HG03460 (cell line): ENCODE measurements around the gene NDUFV3.
"Not testable (repeated sequence)": the region's sequence is repeated elsewhere in the genome, so short reads cannot be mapped to it uniquely, and the experiment has no call there.

Experiments used
- ATAC-seq: cut with Tn5 transposase; IDR thresholded peaks from one replicate; pipeline ENCODE4 v1.9.1; 2021; ENCODE audit not compliant: unreplicated experiment

Gene NDUFV3

DNA sequence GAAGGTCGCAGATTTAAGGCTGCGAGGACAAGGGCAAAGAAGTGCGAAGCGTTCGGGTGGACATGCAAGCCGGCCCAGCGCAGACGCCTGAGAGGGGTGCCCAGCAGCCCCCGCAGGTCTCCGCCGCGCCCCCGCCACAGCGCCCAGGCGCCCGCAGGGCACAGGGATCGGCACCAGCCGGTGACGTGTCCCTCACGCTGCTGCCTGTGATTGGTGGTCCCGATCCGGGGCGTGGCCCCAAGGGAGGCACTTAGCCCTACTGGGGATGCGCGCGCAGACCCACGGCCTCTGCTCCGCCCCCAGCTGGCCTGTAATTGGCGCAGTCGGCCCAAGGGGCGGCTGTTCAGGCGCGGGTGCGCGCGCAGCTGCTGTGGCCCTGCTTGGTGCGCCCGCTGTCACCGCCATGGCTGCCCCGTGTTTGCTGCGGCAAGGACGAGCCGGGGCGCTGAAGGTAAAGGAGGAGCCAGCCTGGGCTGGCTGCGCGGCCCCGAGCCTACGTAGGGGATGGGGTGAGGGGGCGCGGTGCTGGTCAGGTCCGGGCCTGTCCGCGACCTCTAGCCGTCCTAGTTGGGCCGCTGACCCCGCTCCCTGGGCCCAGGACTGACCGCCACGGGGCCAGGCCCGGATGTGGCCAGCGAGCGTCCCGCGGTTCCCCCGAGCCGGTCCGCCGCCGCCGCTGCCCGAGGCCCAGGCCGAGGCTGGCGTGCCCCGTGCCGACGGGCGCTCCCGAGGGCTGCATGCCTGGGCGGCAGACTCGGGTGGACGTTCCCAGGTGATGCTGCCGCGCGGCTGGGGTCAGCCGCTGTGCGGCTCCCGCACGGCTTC, at the start of gene NDUFV3:
NDUFV3 (plus strand) TSS at position 379 of the 825 bp plus-strand sequence; CDS start at position 404, 25 bp downstream.
- peak; percentile 93 for ATAC-seq

DNA sequence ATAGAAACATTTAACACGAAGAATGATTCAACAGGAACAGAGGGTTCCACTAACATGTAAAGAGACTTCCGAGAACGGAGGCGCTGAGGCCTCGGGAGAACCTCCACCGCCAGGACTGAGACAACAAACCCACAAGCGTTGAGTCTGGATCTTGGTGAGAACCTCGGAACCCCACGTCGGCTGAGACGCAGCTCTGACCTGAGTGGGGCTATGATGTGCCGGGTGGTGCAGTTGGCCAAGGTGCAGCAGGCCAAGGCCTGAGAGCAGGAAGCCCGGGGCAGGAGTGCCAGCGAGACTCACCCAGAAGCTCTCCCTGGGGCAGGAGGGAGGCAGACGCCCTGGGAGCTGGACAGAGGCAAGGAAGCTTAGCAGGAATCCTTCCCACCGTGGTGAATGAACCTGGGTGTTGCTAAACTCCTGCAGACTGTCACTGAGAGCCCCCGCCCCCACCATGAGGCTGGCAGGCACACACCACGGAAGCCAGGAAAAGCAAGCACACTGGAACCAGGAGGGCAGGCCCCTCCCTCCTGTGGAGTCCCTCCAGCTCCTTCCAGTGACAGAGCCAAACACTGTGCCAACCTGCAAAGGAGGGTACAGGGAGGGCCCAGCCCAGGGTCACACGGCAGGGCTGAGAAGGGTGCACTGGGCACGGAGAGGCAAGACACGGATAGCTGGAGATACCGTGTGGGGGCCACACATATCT, 48.5 kb upstream of the NDUFV3 start:
- ATAC-seq: no peak

DNA sequence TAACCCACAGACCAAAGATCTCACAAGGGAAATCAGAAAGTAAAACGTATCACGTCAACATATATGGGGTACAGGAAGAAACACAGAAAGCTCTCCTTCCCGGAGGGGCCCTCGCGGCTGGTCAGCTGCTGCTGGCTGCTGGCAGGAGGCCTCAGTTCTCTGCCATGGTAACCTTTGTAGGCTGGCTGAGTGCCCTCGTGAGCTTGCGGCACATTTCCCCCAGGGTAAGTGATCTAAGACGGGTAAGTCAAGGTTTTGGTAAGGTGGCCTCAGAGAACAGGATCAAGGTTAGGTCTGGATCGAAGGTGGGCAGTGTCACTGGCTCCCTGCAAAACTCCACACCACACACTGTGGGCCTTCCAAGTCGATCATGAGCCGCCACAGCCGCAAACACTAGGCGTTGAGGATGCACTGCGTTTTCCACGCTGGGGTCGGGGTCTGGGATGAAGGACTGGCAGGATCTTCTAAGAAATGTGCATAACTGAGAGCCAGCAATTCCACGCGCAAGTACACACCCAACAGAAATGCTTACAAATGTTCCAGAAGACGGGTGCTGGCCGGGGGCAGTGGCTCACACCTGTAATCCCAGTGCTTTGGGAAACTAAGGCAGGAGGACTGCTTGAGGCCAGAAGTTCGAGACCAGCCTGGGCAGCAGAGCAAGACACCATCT, 47.7 kb upstream of the NDUFV3 start:
- ATAC-seq: no peak

GRCh38 chr21:42846221-42846620, 46.9 kb upstream of the NDUFV3 start:
- no peak for ATAC-seq

DNA sequence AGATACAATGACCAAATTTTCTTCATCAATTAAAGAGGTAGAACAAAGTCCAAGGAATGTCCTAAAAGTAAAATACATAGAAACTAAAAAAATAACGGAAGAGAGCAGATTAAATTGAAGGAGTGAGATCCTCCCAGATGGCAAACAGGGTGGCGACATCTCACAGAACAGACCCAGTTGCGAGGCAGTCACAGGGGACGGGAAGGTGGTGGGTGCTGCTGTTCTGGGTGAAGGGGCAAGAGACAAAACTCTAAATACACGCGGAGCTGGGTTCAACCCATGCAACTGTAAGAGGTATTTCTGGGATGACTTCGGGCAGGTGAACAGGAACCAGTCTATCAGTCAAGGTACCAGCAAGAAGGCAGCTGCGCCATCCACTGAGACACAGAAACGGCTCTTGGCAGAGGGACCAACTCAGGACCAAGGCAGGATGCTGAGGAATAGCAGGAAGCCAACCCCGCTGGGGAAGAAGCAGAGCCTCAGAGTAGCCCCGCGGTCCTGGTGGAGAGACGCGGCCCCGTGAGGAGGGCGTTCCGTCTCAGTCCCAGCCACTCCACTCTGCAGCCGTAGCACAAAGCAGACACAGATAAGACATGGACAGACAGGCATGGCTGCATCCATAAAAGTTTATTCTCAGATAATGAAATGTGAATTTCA, 45.9 kb upstream of the NDUFV3 start:
- ATAC-seq: no peak

DNA sequence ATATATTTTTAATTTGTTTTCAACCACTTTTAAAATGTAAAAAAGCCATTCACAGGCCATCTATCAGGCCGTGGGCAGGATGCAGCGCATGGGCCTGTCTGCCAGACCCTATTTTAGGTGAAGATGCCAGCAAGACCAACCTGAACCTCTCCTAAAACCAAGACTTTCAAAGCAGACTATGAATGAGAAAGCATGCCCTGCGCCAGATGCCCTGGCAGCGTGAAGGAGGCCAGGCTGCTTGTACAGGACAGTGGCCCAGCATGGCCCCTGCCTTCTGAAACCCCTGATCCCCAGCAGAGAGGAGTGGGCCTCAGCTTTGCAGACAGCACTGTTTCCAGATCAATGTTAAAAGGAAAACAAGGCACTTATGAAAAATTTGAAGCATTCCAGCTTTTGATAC, 45.4 kb upstream of the NDUFV3 start:
- no peak for ATAC-seq

GRCh38 chr21:42848144-42848931, 44.8 kb upstream of the NDUFV3 start:
- ATAC-seq: not testable (repeated sequence)

DNA sequence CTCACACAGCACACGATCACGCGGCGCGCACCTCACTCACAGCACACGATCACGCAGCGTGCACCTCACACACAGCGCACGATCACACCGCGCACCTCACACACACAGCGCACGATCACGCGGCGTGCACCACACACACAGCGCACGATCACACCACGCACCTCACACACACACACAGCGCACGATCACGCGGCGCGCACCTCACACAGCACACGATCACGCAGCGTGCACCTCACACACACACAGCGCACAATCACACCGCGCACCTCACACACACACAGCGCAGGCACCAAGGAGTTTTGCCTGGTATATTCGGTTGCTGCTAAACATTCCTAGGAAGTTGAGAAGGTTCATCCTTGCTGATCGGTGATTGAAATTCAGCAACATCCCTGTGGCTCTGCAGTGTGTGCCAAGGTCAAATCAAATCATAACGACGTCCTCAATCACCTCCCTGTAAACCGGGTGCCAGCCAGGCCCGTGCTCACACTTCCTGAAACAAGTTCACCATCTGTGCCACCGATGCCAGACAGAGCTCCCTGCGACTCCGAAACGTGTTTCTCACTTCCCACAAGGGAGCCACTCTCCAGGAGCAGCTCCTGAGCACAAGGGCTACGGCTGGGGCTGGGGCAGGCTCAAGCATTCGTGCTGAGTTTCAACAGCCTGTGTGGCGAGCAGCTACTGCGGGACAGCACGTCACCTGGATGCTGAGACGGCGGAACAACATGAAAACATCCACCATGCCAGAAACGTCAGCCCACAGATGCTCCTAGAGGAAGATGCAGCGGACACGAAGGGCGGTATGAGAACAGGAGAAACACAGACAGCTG, 44.0 kb upstream of the NDUFV3 start:
- no peak for ATAC-seq

DNA sequence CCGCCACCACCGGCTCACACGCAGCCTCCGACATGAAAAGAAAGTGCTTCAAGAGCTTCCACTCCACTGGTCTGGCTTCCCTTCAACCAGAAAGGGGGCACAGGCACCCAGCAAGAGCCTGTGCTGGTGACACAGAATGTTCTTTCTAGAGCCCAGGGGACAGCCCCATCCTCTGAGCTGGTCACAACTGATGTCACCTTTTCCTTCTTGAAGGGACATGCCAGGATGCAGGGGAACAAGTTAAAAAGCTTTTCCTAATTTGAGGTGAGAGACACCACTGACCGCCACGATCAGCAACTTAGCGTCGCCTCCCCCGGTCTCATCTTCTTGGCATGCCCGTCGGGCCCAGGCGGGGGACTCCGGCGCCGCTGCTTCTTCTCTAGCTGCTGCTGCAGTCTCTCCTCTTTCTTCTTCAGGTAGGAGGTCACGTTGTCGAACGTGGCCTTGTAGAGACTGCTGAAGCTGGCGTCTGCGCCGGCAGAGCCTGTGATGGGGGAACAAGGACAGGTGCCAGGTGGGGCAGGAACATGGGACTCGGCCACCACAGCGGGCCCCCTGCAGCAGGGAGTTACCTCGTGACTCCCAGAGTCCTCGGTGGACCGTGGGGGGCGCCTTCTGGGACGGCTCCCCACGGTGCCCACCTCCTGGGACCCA, 43.2 kb upstream of the NDUFV3 start:
- ATAC-seq: no peak

DNA sequence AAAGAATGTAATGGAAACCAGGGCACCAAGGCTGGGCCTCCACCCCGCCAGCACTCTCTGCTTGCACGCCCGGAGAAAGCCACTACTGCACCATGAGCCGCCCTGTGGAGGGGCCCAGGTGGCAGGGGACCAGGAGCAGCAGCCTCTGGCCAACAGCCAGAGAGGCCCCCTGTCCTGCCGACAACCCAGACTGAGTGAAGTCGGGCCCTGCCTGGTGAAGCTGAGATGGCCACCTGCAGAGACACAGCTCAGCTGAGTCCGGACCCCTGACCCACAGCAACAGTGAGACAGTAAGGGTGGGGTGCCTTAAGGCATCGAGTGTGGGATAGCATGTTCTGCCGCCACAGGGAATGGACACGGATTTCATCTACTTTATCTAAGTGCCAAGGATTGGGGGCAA, 42.6 kb upstream of the NDUFV3 start:
- no peak for ATAC-seq

GRCh38 chr21:42850866-42851391, 42.2 kb upstream of the NDUFV3 start:
- ATAC-seq: no peak

GRCh38 chr21:42851812-42852665, 41.1 kb upstream of the NDUFV3 start:
- ATAC-seq: no peak

DNA sequence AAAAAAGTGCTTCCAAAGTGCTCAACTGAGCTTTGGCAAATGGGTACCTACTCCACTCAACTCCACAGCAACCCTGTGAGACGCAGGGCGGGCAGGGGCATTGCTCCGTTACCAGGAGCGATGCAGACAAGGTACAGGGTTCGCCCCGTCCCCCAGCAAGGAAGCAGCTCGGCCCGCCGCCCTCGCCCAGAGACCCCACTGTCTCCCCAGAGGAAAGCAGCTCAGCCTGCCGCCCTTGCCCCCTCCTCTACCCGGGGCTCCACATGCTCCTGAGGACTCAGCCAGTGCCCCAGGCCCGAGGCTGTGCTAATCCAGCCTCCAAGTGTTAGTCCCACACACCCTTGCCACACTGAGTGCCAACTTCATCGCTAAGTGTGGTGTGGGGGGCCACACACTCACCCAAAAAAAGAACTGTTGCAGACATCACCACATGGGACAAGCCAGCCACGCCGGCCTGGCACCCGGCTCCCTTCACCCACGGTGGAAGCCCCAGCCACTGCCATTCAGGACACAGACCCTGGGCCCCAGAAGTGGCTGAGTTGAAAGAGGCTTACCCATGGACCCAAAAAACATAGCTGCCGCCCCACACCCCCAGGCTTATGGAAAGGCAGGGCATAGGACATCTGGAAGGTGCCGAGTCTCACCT, 40.1 kb upstream of the NDUFV3 start:
- ATAC-seq: no peak

DNA sequence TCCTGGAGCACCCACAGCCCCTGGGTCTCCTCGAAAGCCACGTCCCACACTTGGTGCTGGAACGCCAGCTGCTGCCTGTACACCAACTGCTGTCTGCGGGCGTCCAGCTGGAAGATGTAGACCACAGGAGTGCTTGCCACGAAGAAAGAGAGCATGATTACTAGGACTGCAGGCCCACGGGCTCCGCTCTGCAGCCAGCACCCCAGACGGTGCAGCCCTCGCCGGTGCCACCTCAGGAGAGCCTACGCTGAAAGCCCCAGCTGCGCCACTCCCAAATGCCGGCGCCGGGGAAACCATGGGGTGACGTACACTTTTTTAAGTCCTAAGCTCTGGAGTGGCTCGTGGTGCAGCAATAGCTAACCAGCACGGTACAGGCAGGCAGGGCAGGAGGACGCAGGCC, 39.5 kb upstream of the NDUFV3 start:
- no peak for ATAC-seq

- ATAC-seq: no peak
Observed at GRCh38 chr21:42854246-42855010, 38.7 kb upstream of the NDUFV3 start.

DNA sequence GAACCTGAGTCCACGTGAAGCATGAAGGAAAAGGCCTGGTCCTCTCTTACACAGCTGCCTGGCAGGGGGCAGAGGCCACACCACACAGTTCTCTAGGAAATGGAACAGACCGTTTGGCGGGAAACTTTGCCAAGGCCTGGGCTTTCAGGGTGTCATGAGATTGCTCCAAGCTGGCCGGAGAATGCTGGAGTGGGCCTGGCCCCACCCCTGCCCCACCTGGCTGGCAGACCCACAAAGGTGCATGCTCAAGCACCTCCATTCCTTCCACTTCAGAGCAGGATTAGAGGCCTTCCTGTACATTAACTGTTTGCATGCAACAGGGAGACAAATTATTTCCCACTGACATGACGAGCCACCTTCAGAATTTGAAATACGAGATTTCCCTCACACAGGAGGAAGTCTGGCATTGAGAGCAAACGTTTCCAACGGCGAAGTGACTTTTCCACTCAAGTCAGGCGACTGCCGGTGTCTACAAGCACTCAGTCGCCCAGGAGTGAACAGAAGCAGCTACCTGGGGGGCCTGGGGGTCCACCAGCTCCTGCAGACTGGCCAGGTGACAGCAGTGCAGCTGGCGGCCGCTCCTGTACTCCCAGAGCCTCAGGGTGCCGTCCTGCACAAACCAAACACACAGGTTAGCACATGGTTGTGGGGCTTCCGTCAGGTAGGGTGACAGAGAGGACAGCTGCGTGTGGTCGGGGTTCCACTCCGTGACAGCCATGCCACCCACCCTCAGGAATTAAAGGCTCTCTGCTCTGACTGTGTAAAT, 37.8 kb upstream of the NDUFV3 start:
- no peak for ATAC-seq
